Bone marrow (tissue), 2 donors: ENCODE measurements around the gene TEX22.

Experiments used
- DNase-seq, 2 donors: peaks; one replicate each; lab custom pipeline; 2025; lab: John Stamatoyannopoulos, UW

The TEX22 gene

GRCh38 chr14:105366386-105367074, 31.8 kb upstream of the TEX22 start:
- no peak for DNase-seq

- DNase-seq, result no peak
Observed at GRCh38 chr14:105367116-105368031, 31.0 kb upstream of the TEX22 start.

- DNase-seq, result no peak
Observed at GRCh38 chr14:105368032-105368417, 30.3 kb upstream of the TEX22 start.

- DNase-seq, result no peak
Observed at GRCh38 chr14:105368426-105368825, 29.9 kb upstream of the TEX22 start.

GRCh38 chr14:105368910-105369652, 29.3 kb upstream of the TEX22 start:
- no peak for DNase-seq

- no peak for DNase-seq
Observed at GRCh38 chr14:105369653-105370040, 28.7 kb upstream of the TEX22 start.

GRCh38 chr14:105374389-105374788, 23.9 kb upstream of the TEX22 start:
- no peak for DNase-seq

- DNase-seq, result peak; percentile 26 to 68
Observed at GRCh38 chr14:105375635-105376057, 22.7 kb upstream of the TEX22 start.

GRCh38 chr14:105376521-105377440, 21.6 kb upstream of the TEX22 start:
- DNase-seq, result no peak

- DNase-seq, result no peak
Observed at GRCh38 chr14:105377555-105378182, 20.7 kb upstream of the TEX22 start.

GRCh38 chr14:105378199-105378598, 20.1 kb upstream of the TEX22 start:
- DNase-seq, result no peak

GRCh38 chr14:105378873-105379685, 19.3 kb upstream of the TEX22 start:
- DNase-seq, result no peak

- no peak for DNase-seq
Observed at GRCh38 chr14:105379946-105380345, 18.4 kb upstream of the TEX22 start.

GRCh38 chr14:105380756-105381155, 17.6 kb upstream of the TEX22 start:
- no peak for DNase-seq

- DNase-seq, result no peak
Observed at GRCh38 chr14:105381446-105382342, 16.6 kb upstream of the TEX22 start.

GRCh38 chr14:105382343-105383082, 15.8 kb upstream of the TEX22 start:
- DNase-seq, result no peak

GRCh38 chr14:105383083-105383730, 15.1 kb upstream of the TEX22 start:
- DNase-seq, result no peak

GRCh38 chr14:105384041-105384557, 14.2 kb upstream of the TEX22 start:
- DNase-seq, result no peak
